ENCODE data around the gene MAP3K13.

DNA sequence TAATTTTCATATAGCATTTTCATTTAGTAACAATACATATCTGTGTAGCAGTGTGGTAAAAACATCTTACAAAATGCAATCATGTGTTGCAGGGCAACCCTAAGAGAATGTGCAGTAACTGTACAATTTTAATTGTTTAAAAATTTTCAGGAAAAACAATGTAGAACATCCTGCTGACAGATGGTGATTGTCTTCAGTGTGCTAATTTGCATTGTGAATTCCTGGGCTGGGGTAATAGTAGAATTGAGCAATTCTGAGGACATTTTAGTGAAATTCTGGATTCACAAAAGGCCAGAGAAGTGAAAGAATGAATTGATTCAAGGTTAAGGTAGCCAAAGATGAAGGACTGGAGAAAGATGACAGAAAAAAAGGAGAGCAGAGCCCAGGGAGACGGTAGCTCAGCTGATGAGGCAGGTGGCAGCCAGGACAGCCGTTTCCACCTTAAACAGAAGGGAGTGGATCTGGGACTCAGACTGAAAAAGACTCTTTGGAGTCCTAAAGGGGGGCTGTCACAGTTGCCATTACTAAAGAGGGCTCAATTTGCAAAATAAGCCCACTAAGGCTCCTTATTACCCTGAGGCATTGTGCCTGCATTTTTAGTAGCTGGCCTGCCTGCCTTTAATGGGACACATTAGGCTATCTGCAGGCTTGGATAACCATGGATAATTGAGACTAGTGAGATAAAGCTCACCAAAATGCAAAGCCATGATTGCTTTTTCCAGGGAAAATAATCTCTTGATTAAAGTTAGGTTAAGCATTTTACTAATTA lies 8.6 kb downstream of the MAP3K13 start:
- TF ChIP-seq, protein P1, sequence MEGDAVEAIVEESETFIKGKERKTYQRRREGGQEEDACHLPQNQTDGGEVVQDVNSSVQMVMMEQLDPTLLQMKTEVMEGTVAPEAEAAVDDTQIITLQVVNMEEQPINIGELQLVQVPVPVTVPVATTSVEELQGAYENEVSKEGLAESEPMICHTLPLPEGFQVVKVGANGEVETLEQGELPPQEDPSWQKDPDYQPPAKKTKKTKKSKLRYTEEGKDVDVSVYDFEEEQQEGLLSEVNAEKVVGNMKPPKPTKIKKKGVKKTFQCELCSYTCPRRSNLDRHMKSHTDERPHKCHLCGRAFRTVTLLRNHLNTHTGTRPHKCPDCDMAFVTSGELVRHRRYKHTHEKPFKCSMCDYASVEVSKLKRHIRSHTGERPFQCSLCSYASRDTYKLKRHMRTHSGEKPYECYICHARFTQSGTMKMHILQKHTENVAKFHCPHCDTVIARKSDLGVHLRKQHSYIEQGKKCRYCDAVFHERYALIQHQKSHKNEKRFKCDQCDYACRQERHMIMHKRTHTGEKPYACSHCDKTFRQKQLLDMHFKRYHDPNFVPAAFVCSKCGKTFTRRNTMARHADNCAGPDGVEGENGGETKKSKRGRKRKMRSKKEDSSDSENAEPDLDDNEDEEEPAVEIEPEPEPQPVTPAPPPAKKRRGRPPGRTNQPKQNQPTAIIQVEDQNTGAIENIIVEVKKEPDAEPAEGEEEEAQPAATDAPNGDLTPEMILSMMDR (IDR thresholded peaks at IDR 0.05; ENCODE audit: poor library complexity): no peak
- TF ChIP-seq EZH2phosphoT487 (IDR thresholded peaks at IDR 0.05; ENCODE audit: low read depth, severe bottlenecking, unreplicated experiment): no peak

Data from hepatocyte (in vitro differentiated cells).